HG03520 (cell line): ENCODE measurements around the gene PDSS1.
A peak's percentile ranks its signal among the peaks of the same experiment; 100 is the strongest.
"Not testable (repeated sequence)": the region's sequence is repeated elsewhere in the genome, so short reads cannot be mapped to it uniquely, and the experiment has no call there.

Experiments
- ATAC-seq: cut with Tn5 transposase; IDR thresholded peaks from one replicate; pipeline ENCODE4 v1.9.1; 2021; ENCODE audit warnings: mild to moderate bottlenecking, moderate library complexity; ENCODE audit not compliant: unreplicated experiment

The PDSS1 gene

GRCh38 chr10:26738301-26738911, 40.9 kb downstream of the PDSS1 start:
- no peak for ATAC-seq

GRCh38 chr10:26739071-26739631, 41.6 kb downstream of the PDSS1 start:
- no peak for ATAC-seq

GRCh38 chr10:26741368-26741767, 43.9 kb downstream of the PDSS1 start:
- ATAC-seq = no peak

GRCh38 chr10:26743091-26743490, 45.6 kb downstream of the PDSS1 start:
- ATAC-seq = no peak

- ATAC-seq = no peak
These were observed 46.3 kb downstream of the PDSS1 start for GRCh38 chr10:26743841-26744240.

- ATAC-seq = no peak
These were observed 48.6 kb downstream of the PDSS1 start for GRCh38 chr10:26746061-26746460.

- peak; percentile 96 for ATAC-seq
These were observed 58.0 kb downstream of the PDSS1 start for GRCh38 chr10:26755443-26755903.

- no peak for ATAC-seq
These were observed 61.5 kb downstream of the PDSS1 start for GRCh38 chr10:26759008-26759407.

- no peak for ATAC-seq
These were observed 68.0 kb downstream of the PDSS1 start for GRCh38 chr10:26765549-26765948.

- no peak for ATAC-seq
These were observed 72.6 kb downstream of the PDSS1 start for GRCh38 chr10:26770069-26770468.

GRCh38 chr10:26773633-26774032, 76.1 kb downstream of the PDSS1 start:
- ATAC-seq = no peak

GRCh38 chr10:26776258-26776657, 78.8 kb downstream of the PDSS1 start:
- ATAC-seq = no peak

GRCh38 chr10:26777686-26778085, 80.2 kb downstream of the PDSS1 start:
- no peak for ATAC-seq

GRCh38 chr10:26779176-26779860, 81.8 kb downstream of the PDSS1 start:
- ATAC-seq = no peak

- no peak for ATAC-seq
These were observed 82.7 kb downstream of the PDSS1 start for GRCh38 chr10:26780106-26780792.

GRCh38 chr10:26780793-26781601, 83.5 kb downstream of the PDSS1 start:
- ATAC-seq = no peak

GRCh38 chr10:26781797-26782196, 84.3 kb downstream of the PDSS1 start:
- no peak for ATAC-seq

- ATAC-seq = no peak
These were observed 89.9 kb downstream of the PDSS1 start for GRCh38 chr10:26787362-26787761.

GRCh38 chr10:26789779-26790178, 92.3 kb downstream of the PDSS1 start:
- not testable (repeated sequence) for ATAC-seq

- ATAC-seq = no peak
These were observed 92.9 kb downstream of the PDSS1 start for GRCh38 chr10:26790221-26790995.
